AG09309 (cell line): Measurements from ENCODE around the gene LGR5.
A peak's percentile ranks its signal among the peaks of the same experiment; 100 is the strongest.

Source experiments
- DNase-seq: peaks from one replicate; pipeline ENCODE4 v3.0.0-alpha.2; 2010; ENCODE audit warnings: low read depth
- H3K4me3 ChIP-seq: 2 replicates; pipeline ENCODE4 v1.5.1; 2011; ENCODE audit warnings: mild to moderate bottlenecking, low read depth, low read length, moderate library complexity; ENCODE audit not compliant: control insufficient read depth
- CTCF ChIP-seq: IDR thresholded peaks from 2 replicates; pipeline ENCODE4 v1.5.1; 2011; ENCODE audit warnings: mild to moderate bottlenecking, low read depth, low read length, inconsistent platforms; ENCODE audit not compliant: insufficient read depth, control insufficient read depth; ENCODE audit errors: missing control alignments

The LGR5 gene

GRCh38 chr12:71400481-71400880 is 39.1 kb upstream of the LGR5 start:
- TF ChIP-seq CTCF = no peak
- H3K4me3 ChIP-seq = no peak overlapping the region
- DNase-seq = no peak

GRCh38 chr12:71405884-71406283 is 33.7 kb upstream of the LGR5 start:
- no peak for DNase-seq
- TF ChIP-seq CTCF = no peak
- no peak overlapping the region for H3K4me3 ChIP-seq

GRCh38 chr12:71407732-71408131 is 31.9 kb upstream of the LGR5 start:
- no peak overlapping the region for H3K4me3 ChIP-seq
- DNase-seq = no peak
- TF ChIP-seq CTCF = no peak

GRCh38 chr12:71410844-71411243 is 28.8 kb upstream of the LGR5 start:
- no peak for TF ChIP-seq CTCF
- no peak for DNase-seq
- no peak overlapping the region for H3K4me3 ChIP-seq

GRCh38 chr12:71411635-71412034 is 28.0 kb upstream of the LGR5 start:
- H3K4me3 ChIP-seq = no peak overlapping the region
- no peak for DNase-seq
- TF ChIP-seq CTCF = no peak

GRCh38 chr12:71415336-71416231 is 24.0 kb upstream of the LGR5 start:
- DNase-seq = no peak
- no peak overlapping the region for H3K4me3 ChIP-seq
- peak; percentile 75 for TF ChIP-seq CTCF
